Stimulated activated CD8-positive, alpha-beta memory T cell treated with anti-CD3 and anti-CD28 coated beads, Interleukin-4, amount 100 ng/mL, for 1 hour (primary cell): Measurements from ENCODE around the gene CHMP5.
A peak's percentile ranks its signal among the peaks of the same experiment; 100 is the strongest.

ENCODE experiments used
- DNase-seq, 2 donors: peaks; one replicate each; pipeline ENCODE4 v3.0.0-alpha.2; 2020; ENCODE audit warnings: low read depth in 2 of 2, low spot score in 1 of 2

The CHMP5 gene

GRCh38 chr9:33264473-33265177 is at the start of gene CHMP5, which contains the start of gene BAG1:
CHMP5 (plus strand) TSS chr9:33265049; CDS start chr9:33265079, 30 bp downstream.
BAG1 (minus strand) TSS chr9:33264708.
- peak; percentile 100 for DNase-seq

- no peak for DNase-seq
Measured at GRCh38 chr9:33220681-33221567, 43.9 kb upstream of the CHMP5 start.

GRCh38 chr9:33221568-33221884 is 43.3 kb upstream of the CHMP5 start:
- DNase-seq, result no peak

GRCh38 chr9:33222031-33222430 is 42.8 kb upstream of the CHMP5 start:
- no peak for DNase-seq

GRCh38 chr9:33223696-33224095 is 41.2 kb upstream of the CHMP5 start:
- DNase-seq, result no peak

- DNase-seq, result peak; percentile 36 to 46
Measured at GRCh38 chr9:33225319-33226147, 39.3 kb upstream of the CHMP5 start.

- DNase-seq, result no peak
Measured at GRCh38 chr9:33227008-33227398, 37.8 kb upstream of the CHMP5 start.

GRCh38 chr9:33227741-33228140 is 37.1 kb upstream of the CHMP5 start:
- DNase-seq, result no peak

- DNase-seq, result no peak
Measured at GRCh38 chr9:33228606-33229005, 36.2 kb upstream of the CHMP5 start.

- no peak for DNase-seq
Measured at GRCh38 chr9:33229359-33230114, 35.3 kb upstream of the CHMP5 start.

- no peak for DNase-seq
Measured at GRCh38 chr9:33230756-33231622, 33.9 kb upstream of the CHMP5 start.

- no peak for DNase-seq
Measured at GRCh38 chr9:33231623-33231942, 33.3 kb upstream of the CHMP5 start.

- DNase-seq, result no peak
Measured at GRCh38 chr9:33232815-33233214, 32.0 kb upstream of the CHMP5 start.

- DNase-seq, result no peak
Measured at GRCh38 chr9:33233626-33234342, 31.1 kb upstream of the CHMP5 start.

- DNase-seq, result no peak
Measured at GRCh38 chr9:33234511-33235467, 30.1 kb upstream of the CHMP5 start.

- DNase-seq, result no peak
Measured at GRCh38 chr9:33236571-33236970, 28.3 kb upstream of the CHMP5 start.

- no peak for DNase-seq
Measured at GRCh38 chr9:33239921-33240320, 24.9 kb upstream of the CHMP5 start, which contains the start of gene SPINK4. SPINK4 (plus strand) TSS chr9:33240167; CDS start chr9:33240209, 42 bp downstream.

GRCh38 chr9:33241298-33241697 is 23.6 kb upstream of the CHMP5 start:
- no peak for DNase-seq
